BE2C (cell line): ENCODE data around the gene KLF13.

Experiments
- DNase-seq: peaks from one replicate; pipeline ENCODE4 v3.0.0-alpha.2; 2020
- H3K27me3 ChIP-seq: fragments of 250-450 bp; sonication (Bioruptor Pico); 2 replicates; pipeline ENCODE4 v1.5.1; 2020; ENCODE audit warnings: mild to moderate bottlenecking
- H3K36me3 ChIP-seq: fragments of 250-450 bp; sonication (Bioruptor Pico); 2 replicates; pipeline ENCODE4 v1.5.1; 2020; ENCODE audit warnings: mild to moderate bottlenecking
- H3K4me1 ChIP-seq: fragments of 250-450 bp; sonication (Bioruptor Pico); 2 replicates; pipeline ENCODE4 v1.5.1; 2020
- H3K4me3 ChIP-seq: 2 replicates; pipeline ENCODE4 v1.5.1; 2011; ENCODE audit warnings: low read depth, low read length
- H3K9me3 ChIP-seq: fragments of 250-450 bp; sonication (Bioruptor Pico); 2 replicates; pipeline ENCODE4 v1.5.1; 2020
- TF ChIP-seq, protein P1 (sequence below): IDR thresholded peaks from 2 replicates; pipeline ENCODE4 v1.5.1; 2012; ENCODE audit warnings: mild to moderate bottlenecking, low read depth, low read length

KLF13 gene

DNA sequence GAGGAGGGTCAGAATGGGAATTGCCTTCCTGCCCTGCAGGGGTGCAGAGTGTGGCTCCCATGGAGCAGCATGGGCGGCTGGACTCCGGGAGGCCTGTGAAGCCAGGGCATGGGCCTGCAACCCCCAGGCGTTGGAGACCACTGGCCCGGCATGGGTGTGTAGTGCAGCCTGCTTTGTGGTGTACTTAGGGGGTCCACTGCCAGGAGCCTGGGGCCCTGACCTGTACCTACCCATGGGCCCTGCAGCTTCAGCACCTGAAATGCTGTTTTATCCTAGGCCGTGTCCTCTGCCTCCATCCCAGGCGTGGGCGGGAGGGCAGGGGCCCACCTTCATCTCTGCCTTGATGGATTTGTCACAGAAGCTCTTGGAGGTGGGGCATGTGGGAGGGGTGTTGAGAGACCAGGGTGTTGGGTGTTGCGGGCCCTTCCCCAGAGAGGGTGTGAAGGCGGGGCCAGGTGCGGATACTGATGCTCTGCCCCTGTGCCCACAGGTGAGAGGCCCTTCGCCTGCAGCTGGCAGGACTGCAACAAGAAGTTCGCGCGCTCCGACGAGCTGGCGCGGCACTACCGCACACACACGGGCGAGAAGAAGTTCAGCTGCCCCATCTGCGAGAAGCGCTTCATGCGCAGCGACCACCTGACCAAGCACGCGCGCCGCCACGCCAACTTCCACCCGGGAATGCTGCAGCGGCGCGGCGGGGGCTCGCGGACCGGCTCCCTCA, 45.0 kb downstream of the KLF13 start:
- H3K36me3 ChIP-seq = peaks cover 36% of the 10 kb centered on the region
- DNase-seq = no peak
- H3K9me3 ChIP-seq = no peaks in the 10 kb centered on the region
- peaks cover 55% of the 10 kb centered on the region for H3K4me1 ChIP-seq
- TF ChIP-seq, protein P1, sequence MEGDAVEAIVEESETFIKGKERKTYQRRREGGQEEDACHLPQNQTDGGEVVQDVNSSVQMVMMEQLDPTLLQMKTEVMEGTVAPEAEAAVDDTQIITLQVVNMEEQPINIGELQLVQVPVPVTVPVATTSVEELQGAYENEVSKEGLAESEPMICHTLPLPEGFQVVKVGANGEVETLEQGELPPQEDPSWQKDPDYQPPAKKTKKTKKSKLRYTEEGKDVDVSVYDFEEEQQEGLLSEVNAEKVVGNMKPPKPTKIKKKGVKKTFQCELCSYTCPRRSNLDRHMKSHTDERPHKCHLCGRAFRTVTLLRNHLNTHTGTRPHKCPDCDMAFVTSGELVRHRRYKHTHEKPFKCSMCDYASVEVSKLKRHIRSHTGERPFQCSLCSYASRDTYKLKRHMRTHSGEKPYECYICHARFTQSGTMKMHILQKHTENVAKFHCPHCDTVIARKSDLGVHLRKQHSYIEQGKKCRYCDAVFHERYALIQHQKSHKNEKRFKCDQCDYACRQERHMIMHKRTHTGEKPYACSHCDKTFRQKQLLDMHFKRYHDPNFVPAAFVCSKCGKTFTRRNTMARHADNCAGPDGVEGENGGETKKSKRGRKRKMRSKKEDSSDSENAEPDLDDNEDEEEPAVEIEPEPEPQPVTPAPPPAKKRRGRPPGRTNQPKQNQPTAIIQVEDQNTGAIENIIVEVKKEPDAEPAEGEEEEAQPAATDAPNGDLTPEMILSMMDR = no peak
- no peaks in the 10 kb centered on the region for H3K27me3 ChIP-seq
- no peak overlapping the region for H3K4me3 ChIP-seq

DNA sequence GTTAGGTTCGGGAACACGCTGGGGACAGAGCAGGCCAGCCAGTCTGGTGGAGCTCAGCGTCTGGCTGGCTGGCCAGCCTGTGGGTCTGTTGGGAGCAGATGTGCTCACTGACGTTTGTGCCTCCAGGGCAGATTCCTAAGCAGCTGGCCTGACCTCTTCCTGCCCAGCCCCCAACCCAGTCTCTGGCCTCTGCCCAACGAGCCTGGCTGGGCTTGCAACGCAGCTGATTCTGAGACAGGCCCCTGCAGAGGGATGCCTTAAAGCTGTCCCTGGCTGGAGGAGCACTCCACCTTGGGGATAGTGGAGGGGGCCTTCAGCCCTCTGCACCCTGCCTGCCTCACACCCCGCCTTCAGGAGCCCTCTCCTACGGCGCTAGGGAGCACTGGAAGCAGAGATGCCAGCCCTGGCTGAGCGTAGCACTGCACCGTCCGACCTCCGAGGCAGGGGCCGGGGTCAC, 46.0 kb downstream of the KLF13 start:
- H3K36me3 ChIP-seq = peaks cover 36% of the 10 kb centered on the region
- TF ChIP-seq, protein P1 = no peak

DNA sequence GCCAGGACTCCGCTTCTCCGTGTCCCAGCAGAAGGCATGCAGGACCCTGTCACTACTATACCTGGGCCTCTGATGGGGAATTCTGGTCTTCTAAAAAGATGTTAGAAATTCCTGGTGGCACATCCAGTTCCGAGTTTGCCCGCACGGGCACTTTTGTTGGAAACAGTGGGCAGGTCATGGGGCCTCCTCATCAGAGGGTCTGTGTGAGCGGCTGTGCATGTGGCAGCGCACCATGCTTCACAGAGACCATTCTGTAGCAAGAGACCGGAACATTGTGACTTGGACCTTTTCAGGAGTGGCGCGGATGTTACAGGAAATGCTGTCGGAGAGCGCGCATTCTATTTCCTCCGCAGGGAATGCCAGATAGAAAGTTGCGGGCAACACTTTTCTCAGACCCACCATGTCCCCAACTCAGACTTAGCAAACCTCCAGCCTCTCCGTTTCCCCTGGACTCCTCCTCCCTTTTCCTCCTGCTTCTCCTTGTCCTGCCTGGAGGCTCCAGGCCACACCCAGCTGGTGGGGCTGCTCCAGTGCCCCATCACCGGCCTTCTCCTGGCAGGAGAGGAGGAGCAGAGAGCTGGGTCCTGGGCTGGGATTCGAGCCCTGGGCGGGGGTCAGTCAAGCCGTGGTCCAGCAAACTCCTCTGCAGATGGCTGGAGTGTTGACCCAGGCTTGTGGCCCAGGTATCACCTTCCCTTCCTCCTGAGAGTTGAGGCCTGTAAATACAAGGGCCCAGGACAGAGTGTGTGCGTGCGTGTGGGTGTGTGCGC, 46.6 kb downstream of the KLF13 start:
- Histone ChIP-seq H3K4me3 (no peak overlapping the region), H3K27me3 (no peaks in the 10 kb centered on the region), H3K36me3 (peaks cover 37% of the 10 kb centered on the region), H3K4me1 (peaks cover 41% of the 10 kb centered on the region), H3K9me3 (no peaks in the 10 kb centered on the region)
- TF ChIP-seq, protein P1 = no peak
- DNase-seq = no peak

More for the DNA sequence above, 46.0 kb downstream of the KLF13 start:
- peak; percentile 98 for DNase-seq
- H3K9me3 ChIP-seq = no peaks in the 10 kb centered on the region
- H3K4me1 ChIP-seq = peaks cover 46% of the 10 kb centered on the region
- no peaks in the 10 kb centered on the region for H3K27me3 ChIP-seq
- H3K4me3 ChIP-seq = no peak overlapping the region

DNA sequence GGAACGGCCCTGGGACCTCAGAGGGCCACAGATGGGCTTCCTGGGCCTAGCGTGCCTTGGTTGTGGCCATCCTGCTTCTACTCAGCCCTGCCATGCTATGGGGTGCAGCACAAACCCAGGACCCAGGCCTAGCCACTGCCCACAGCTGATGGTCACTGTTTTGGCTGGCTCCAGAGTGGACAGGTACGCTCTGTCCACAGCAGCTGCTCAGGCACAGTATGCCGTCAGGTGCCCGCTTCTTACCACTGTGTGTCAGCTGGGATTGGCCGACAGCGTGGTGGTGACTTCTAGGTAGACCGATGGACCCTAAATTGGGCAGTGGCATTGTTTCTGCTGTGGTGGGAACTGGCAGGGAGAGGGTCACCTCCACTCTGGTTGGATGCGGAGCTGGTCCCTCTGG, 47.3 kb downstream of the KLF13 start:
- peaks cover 43% of the 10 kb centered on the region for H3K36me3 ChIP-seq
- no peaks in the 10 kb centered on the region for H3K27me3 ChIP-seq
- TF ChIP-seq, protein P1 = no peak
- no peak for DNase-seq
- H3K4me1 ChIP-seq = peaks cover 41% of the 10 kb centered on the region
- H3K9me3 ChIP-seq = no peaks in the 10 kb centered on the region; the same call in 1 of the 2 replicates
- no peak overlapping the region for H3K4me3 ChIP-seq

DNA sequence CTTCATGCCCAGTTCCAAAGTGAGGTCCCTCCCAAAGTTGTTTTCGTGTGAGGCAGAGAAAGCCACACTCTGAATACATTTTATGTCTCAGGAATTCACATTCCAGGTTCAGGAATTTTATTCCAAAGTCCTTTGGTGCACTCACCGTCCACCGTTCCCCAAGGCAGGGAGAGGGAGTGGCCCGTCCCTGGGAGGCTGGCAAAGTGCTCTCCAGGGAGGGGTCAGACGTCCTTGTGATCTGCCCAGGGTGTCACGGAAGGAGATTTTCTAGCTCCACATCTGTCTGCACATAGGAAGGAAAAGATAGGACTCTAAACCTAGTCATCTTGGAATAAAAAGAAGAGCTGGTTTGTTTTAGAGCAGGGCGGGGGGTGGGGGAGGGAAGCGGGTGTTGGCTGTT, 47.9 kb downstream of the KLF13 start:
- no peaks in the 10 kb centered on the region for H3K27me3 ChIP-seq
- peaks cover 41% of the 10 kb centered on the region for H3K4me1 ChIP-seq
- H3K36me3 ChIP-seq = peaks cover 40% of the 10 kb centered on the region
- TF ChIP-seq, protein P1 = no peak
- no peaks in the 10 kb centered on the region; the same call in 1 of the 2 replicates for H3K9me3 ChIP-seq
- H3K4me3 ChIP-seq = no peak overlapping the region
- DNase-seq = no peak

DNA sequence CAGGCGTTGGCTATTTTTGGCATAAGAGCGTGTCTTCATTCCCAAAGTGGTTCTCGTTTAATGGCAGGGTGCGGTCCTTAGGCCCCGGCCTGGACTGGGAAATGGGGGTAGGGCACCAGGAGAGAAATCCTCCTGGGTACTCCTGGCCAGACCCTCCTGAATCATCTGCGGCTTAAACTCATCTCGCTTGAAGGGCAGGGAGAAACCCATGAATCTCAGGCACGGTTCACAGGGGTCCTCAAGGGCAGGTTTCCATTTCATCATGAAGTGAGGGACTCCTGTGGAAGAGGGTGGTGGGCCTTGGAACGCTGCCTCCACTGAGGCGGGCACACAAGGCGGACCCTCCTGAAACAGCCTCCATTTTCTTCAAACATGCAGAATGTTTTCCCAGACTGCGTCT, 48.4 kb downstream of the KLF13 start:
- Histone ChIP-seq H3K36me3 (peaks cover 38% of the 10 kb centered on the region), H3K9me3 (no peaks in the 10 kb centered on the region; the same call in 1 of the 2 replicates), H3K4me3 (no peak overlapping the region), H3K27me3 (no peaks in the 10 kb centered on the region), H3K4me1 (peaks cover 41% of the 10 kb centered on the region)
- no peak for DNase-seq
- TF ChIP-seq, protein P1 = no peak
